Endodermal cell (in vitro differentiated cells): ENCODE data around the gene STAT3. TPM values are rescaled to one million over a fixed set of nuclear protein-coding genes. Genes with fewer than 3 reads are reported as not detected.

ENCODE experiments used
- DNase-seq: peaks from one replicate; pipeline ENCODE4 v3.0.0-alpha.2; 2017
- H3K27ac ChIP-seq: 2 replicates; pipeline ENCODE4 v1.5.1; 2013; ENCODE audit warnings: mild to moderate bottlenecking, low read depth, low read length, moderate library complexity
- H3K27me3 ChIP-seq: 2 replicates; pipeline ENCODE4 v1.6.1; 2013; ENCODE audit warnings: mild to moderate bottlenecking, low read length, moderate library complexity; ENCODE audit not compliant: insufficient read depth, control insufficient read depth, poor library complexity, severe bottlenecking
- H3K36me3 ChIP-seq: 2 replicates; pipeline ENCODE4 v1.7.0; 2013; ENCODE audit warnings: mild to moderate bottlenecking, low read length, moderate library complexity; ENCODE audit not compliant: control insufficient read depth, insufficient read depth
- H3K4me1 ChIP-seq: one replicate; pipeline ENCODE4 v1.7.0; 2013; ENCODE audit warnings: low read length; ENCODE audit not compliant: control insufficient read depth, insufficient read depth
- H3K4me3 ChIP-seq: 2 replicates; pipeline ENCODE4 v1.5.1; 2013; ENCODE audit warnings: mild to moderate bottlenecking, low read length, moderate library complexity
- H3K9ac ChIP-seq: 2 replicates; pipeline ENCODE4 v1.6.1; 2013; ENCODE audit warnings: mild to moderate bottlenecking, low read length, moderate library complexity; ENCODE audit not compliant: poor library complexity, severe bottlenecking; ENCODE audit errors: extremely low read depth
- H3K9me3 ChIP-seq: 2 replicates; pipeline ENCODE4 v1.6.1; 2013; ENCODE audit warnings: mild to moderate bottlenecking, low read length, moderate library complexity; ENCODE audit not compliant: control insufficient read depth
- H3K27ac Mint-ChIP-seq: 2 replicates; pipeline ENCODE4 v1.8.0; 2020; ENCODE audit warnings: mixed read lengths
- H3K27me3 Mint-ChIP-seq: 2 replicates; pipeline ENCODE4 v1.8.0; 2021; ENCODE audit warnings: mild to moderate bottlenecking, mixed read lengths; ENCODE audit not compliant: insufficient read depth
- H3K36me3 Mint-ChIP-seq: 2 replicates; pipeline ENCODE4 v1.8.0; 2020; ENCODE audit warnings: low read depth, mixed read lengths
- H3K4me1 Mint-ChIP-seq: 2 replicates; pipeline ENCODE4 v1.8.0; 2020; ENCODE audit warnings: mixed read lengths
- H3K4me3 Mint-ChIP-seq: 2 replicates; pipeline ENCODE4 v1.8.0; 2020; ENCODE audit warnings: mild to moderate bottlenecking, moderate library complexity, mixed read lengths
- H3K9me3 Mint-ChIP-seq: 2 replicates; pipeline ENCODE4 v1.8.0; 2020; ENCODE audit warnings: mild to moderate bottlenecking, mixed read lengths
- WGBS, 2 experiments: methylation state at CpG; one replicate each; pipeline versions ENCODE4 v1.1.5 to v1.1.7; 2013; ENCODE audit warnings: missing lambda C conversion rate in 2 of 2, mixed read lengths in 1 of 2; ENCODE audit not compliant: insufficient coverage in 1 of 2, insufficient read length in 1 of 2; 5-methylcytosine and 5-hydroxymethylcytosine counted together
- total RNA-seq, 2 donors: library from RNA; stranded (reverse); fragmentation: NEBNext Ultra II Directional in 1 of 2; extraction: Animal tissue kit (Norgen Biotek cat#: 25700) in 1 of 2; gene quantifications; 2 replicates in 1 of 2; 3 replicates in 1 of 2; pipeline ENCODE4 v1.2.1, GENCODE V29; 2021
- TF ChIP-seq, protein P1 (sequence below): fragments of 200-600 bp; sonication (generic); conservative IDR thresholded peaks from 2 replicates; pipeline ENCODE4 v1.5.0; 2021; ENCODE audit warnings: antibody characterized with exemption, mild to moderate bottlenecking

The STAT3 gene
- total RNA-seq, 2 donors from 2014 or later: 27.5 to 32.4 TPM

DNA sequence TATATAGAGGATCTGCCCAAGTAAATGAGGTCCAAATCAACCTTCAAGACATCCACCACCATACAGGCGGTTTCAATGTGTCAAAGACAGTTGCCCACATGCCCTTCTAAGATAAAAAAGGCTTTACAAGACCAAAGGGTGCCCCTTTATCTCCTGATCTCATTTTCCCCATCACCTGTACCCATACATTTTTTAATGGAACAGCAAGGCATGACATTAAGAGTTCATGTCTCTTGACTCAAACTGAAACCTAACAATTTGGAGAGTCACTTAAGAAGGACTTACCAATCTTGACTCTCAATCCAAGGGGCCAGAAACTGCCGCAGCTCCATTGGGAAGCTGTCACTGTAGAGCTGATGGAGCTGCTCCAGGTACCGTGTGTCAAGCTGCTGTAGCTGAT is 40.1 kb downstream of the STAT3 start:
- TF ChIP-seq, protein P1, sequence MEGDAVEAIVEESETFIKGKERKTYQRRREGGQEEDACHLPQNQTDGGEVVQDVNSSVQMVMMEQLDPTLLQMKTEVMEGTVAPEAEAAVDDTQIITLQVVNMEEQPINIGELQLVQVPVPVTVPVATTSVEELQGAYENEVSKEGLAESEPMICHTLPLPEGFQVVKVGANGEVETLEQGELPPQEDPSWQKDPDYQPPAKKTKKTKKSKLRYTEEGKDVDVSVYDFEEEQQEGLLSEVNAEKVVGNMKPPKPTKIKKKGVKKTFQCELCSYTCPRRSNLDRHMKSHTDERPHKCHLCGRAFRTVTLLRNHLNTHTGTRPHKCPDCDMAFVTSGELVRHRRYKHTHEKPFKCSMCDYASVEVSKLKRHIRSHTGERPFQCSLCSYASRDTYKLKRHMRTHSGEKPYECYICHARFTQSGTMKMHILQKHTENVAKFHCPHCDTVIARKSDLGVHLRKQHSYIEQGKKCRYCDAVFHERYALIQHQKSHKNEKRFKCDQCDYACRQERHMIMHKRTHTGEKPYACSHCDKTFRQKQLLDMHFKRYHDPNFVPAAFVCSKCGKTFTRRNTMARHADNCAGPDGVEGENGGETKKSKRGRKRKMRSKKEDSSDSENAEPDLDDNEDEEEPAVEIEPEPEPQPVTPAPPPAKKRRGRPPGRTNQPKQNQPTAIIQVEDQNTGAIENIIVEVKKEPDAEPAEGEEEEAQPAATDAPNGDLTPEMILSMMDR: no peak
- no peak overlapping the region for H3K4me3 Mint-ChIP-seq
- H3K27ac Mint-ChIP-seq: no peak overlapping the region
- WGBS, 2 experiments: 94 to 100% methylated on average over 2 to 3 of the region's 3 CpGs
- Histone ChIP-seq H3K9ac (no peak overlapping the region), H3K4me3 (no peak overlapping the region), H3K9me3 (no peaks in the 10 kb centered on the region), H3K27me3 (peaks cover 13% of the 10 kb centered on the region), H3K4me1 (no peaks in the 10 kb centered on the region), H3K27ac (no peak overlapping the region), H3K36me3 (no peaks in the 10 kb centered on the region)
- no peak for DNase-seq
- peaks cover 21% of the 10 kb centered on the region for H3K36me3 Mint-ChIP-seq
- peaks cover 24% of the 10 kb centered on the region for H3K27me3 Mint-ChIP-seq
- H3K4me1 Mint-ChIP-seq: no peaks in the 10 kb centered on the region
- no peaks in the 10 kb centered on the region for H3K9me3 Mint-ChIP-seq

DNA sequence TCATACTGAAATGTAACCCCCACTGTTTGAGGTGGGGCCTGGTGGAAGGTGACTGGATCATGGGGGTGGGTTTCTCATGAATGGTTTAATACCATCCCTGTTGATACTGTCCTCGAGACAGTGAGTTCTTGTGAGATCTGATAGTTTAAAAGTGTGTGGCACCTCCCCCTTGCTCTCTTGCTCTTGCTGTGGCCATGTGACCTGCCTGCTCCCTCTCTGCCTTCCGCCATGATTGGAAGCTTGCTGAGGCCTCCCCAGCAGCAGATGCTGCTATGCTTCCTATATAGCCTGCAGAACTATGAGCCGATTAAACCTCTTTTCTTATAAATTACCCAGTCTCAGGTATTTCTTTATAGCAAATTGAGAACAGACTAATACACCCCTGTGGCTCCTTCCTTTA is 40.6 kb downstream of the STAT3 start:
- Histone ChIP-seq H3K27me3 (peaks cover 12% of the 10 kb centered on the region), H3K4me1 (no peaks in the 10 kb centered on the region), H3K36me3 (no peaks in the 10 kb centered on the region), H3K9me3 (no peaks in the 10 kb centered on the region), H3K9ac (no peak overlapping the region), H3K4me3 (no peak overlapping the region), H3K27ac (no peak overlapping the region)
- DNase-seq: no peak
- no peaks in the 10 kb centered on the region for H3K4me1 Mint-ChIP-seq
- WGBS, 2 experiments: 83 to 96% methylated on average over 3 of the region's 3 CpGs
- TF ChIP-seq, protein P1: no peak
- H3K9me3 Mint-ChIP-seq: no peaks in the 10 kb centered on the region
- peak overlapping the region; percentile 11 for H3K27ac Mint-ChIP-seq
- peaks cover 20% of the 10 kb centered on the region for H3K27me3 Mint-ChIP-seq
- peaks cover 24% of the 10 kb centered on the region for H3K36me3 Mint-ChIP-seq
- no peak overlapping the region for H3K4me3 Mint-ChIP-seq

DNA sequence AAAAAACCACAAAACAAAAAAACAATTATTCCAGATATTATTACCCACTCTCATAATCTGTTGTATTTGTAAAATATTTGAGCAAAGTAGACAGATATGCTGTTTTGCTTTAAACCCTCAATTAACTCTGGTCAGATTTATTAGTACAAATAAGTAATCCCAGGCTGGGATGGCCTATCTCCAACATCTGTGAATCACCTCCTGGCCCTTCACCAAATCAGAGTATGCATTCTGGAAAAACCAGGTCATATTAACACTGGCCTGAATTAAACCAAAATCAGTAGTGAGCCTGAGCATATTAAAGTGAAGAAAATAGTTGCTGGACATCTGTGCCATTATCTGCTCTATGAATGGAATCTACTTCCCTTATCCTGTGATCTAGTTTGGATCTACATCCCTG is 41.0 kb downstream of the STAT3 start:
- Mint-ChIP-seq H3K27me3 (peaks cover 16% of the 10 kb centered on the region), H3K36me3 (peaks cover 27% of the 10 kb centered on the region), H3K4me3 (no peak overlapping the region), H3K4me1 (no peaks in the 10 kb centered on the region), H3K27ac (peak overlapping the region; percentile 11), H3K9me3 (no peaks in the 10 kb centered on the region)
- Histone ChIP-seq H3K9me3 (no peaks in the 10 kb centered on the region), H3K9ac (no peak overlapping the region), H3K4me3 (no peak overlapping the region), H3K27me3 (peaks cover 8% of the 10 kb centered on the region), H3K27ac (no peak overlapping the region), H3K36me3 (no peaks in the 10 kb centered on the region), H3K4me1 (no peaks in the 10 kb centered on the region)
- TF ChIP-seq, protein P1: no peak
- no peak for DNase-seq
